Common myeloid progenitor, CD34-positive (primary cell): Measurements from ENCODE around the gene SYTL1.

Source experiments
- CTCF ChIA-PET: fragments of 350-600 bp; sonication (Branson Sonifier 250); formaldehyde crosslinking; loops from one replicate; lab custom pipeline; 2021; ENCODE audit warnings: antibody characterized with exemption; lab: Charles Lee
- POLR2A ChIA-PET: fragments of 350-600 bp; sonication (Branson Sonifier 250); formaldehyde crosslinking; loops from one replicate; lab custom pipeline; 2021; ENCODE audit warnings: antibody characterized with exemption; lab: Charles Lee
- DNase-seq, 3 donors: peaks; one replicate each; pipeline versions ENCODE4 v3.0.0 to v3.0.0-alpha.2; 2013
- H3K27ac ChIP-seq, 2 experiments: 1 replicate in 1 of 2; 2 replicates in 1 of 2; pipeline ENCODE4 v1.7.0; 2013; ENCODE audit warnings: inconsistent platforms in 2 of 2, low read length in 2 of 2, mild to moderate bottlenecking in 2 of 2, low read depth in 1 of 2, moderate library complexity in 1 of 2; ENCODE audit not compliant: severe bottlenecking in 2 of 2, insufficient read depth in 1 of 2, poor library complexity in 1 of 2
- H3K27me3 ChIP-seq, 5 experiments: replicated peaks in 2 of 5; 1 replicate in 3 of 5; 2 replicates in 2 of 5; pipeline versions ENCODE4 v1.6.1 to v1.7.0; 2013; ENCODE audit warnings: low read length in 4 of 5, mild to moderate bottlenecking in 2 of 5, moderate library complexity in 2 of 5, inconsistent platforms in 1 of 5; ENCODE audit not compliant: insufficient read depth in 5 of 5, control insufficient read depth in 4 of 5
- H3K36me3 ChIP-seq, 4 experiments: 1 replicate in 2 of 4; 2 replicates in 2 of 4; pipeline versions ENCODE4 v1.6.1 to v1.7.0; 2013; ENCODE audit warnings: low read length in 3 of 4, control low read depth in 1 of 4, mild to moderate bottlenecking in 1 of 4; ENCODE audit not compliant: control insufficient read depth in 4 of 4, insufficient read depth in 4 of 4
- H3K4me1 ChIP-seq, 4 experiments: 1 replicate in 3 of 4; 2 replicates in 1 of 4; pipeline versions ENCODE4 v1.6.1 to v1.7.1; 2013; ENCODE audit warnings: low read length in 3 of 4, mild to moderate bottlenecking in 3 of 4, control low read depth in 1 of 4, inconsistent platforms in 1 of 4, moderate library complexity in 1 of 4; ENCODE audit not compliant: control insufficient read depth in 4 of 4, insufficient read depth in 4 of 4; ENCODE audit errors: control extremely low read depth in 1 of 4
- H3K4me3 ChIP-seq, 7 experiments: 1 replicate in 4 of 7; 2 replicates in 3 of 7; pipeline versions ENCODE4 v1.5.1 to v1.7.0; 2013; ENCODE audit warnings: mild to moderate bottlenecking in 7 of 7, low read length in 6 of 7, moderate library complexity in 6 of 7, inconsistent platforms in 2 of 7, low read depth in 2 of 7, control low read depth in 1 of 7; ENCODE audit not compliant: insufficient read depth in 4 of 7, control insufficient read depth in 1 of 7; ENCODE audit errors: extremely low read depth in 1 of 7
- H3K9me3 ChIP-seq, 5 experiments: 1 replicate in 4 of 5; 2 replicates in 1 of 5; pipeline versions ENCODE4 v1.6.1 to v1.7.1; 2013; ENCODE audit warnings: low read length in 4 of 5, mild to moderate bottlenecking in 2 of 5, inconsistent platforms in 1 of 5, low read depth in 1 of 5, moderate library complexity in 1 of 5; ENCODE audit not compliant: control insufficient read depth in 4 of 5, insufficient read depth in 2 of 5; ENCODE audit errors: control extremely low read depth in 1 of 5
- WGBS: methylation state at CpG from one replicate; pipeline ENCODE4 v1.1.5; 2013; ENCODE audit not compliant: insufficient coverage; 5-methylcytosine and 5-hydroxymethylcytosine counted together

Gene SYTL1

GRCh38 chr1:27394925-27395324 is 53.1 kb downstream of the SYTL1 start:
- H3K4me1 ChIP-seq: peaks cover 2 to 25% (median 21%) of the 10 kb centered on the region in 4 experiments
- no peaks in the 10 kb centered on the region for H3K36me3 ChIP-seq
- H3K9me3 ChIP-seq: no peaks in the 10 kb centered on the region
- ChIA-PET CTCF (interaction anchor here (0.6 to 11.9 kb wide), 24 partner anchors 11 to 224 kb away, joined by 3 to 238 read pairs (median 6); partner anchors contain the start of genes MAP3K6, SYTL1 and TMEM222), POLR2A (no interaction called here)
- no peak for DNase-seq
- WGBS: 100% methylated on average over 1 of the region's 1 CpG
- H3K27me3 ChIP-seq: no peaks in the 10 kb centered on the region
- no peak overlapping the region for H3K27ac ChIP-seq
- H3K4me3 ChIP-seq: no peak overlapping the region

- POLR2A ChIA-PET: no interaction called here
- DNase-seq: peak; percentile 81 to 90 (median 85)
- H3K4me3 ChIP-seq: no peak overlapping the region
- WGBS: 0% methylated on average over 3 of the region's 10 CpGs
- H3K4me1 ChIP-seq: peaks cover 2 to 25% (median 21%) of the 10 kb centered on the region in 4 experiments
- no peaks in the 10 kb centered on the region for H3K36me3 ChIP-seq
- no peaks in the 10 kb centered on the region for H3K27me3 ChIP-seq
- H3K27ac ChIP-seq: no peak overlapping the region
- H3K9me3 ChIP-seq: no peaks in the 10 kb centered on the region
- CTCF ChIA-PET: interaction anchor here (1.0 to 11.9 kb wide), 26 partner anchors 10 to 211 kb away, joined by 3 to 238 read pairs (median 6); partner anchors contain the start of genes MAP3K6, SYTL1 and TMEM222
These were observed 53.8 kb downstream of the SYTL1 start for GRCh38 chr1:27395441-27396195.

- WGBS: 100% methylated on average over 3 of the region's 3 CpGs
- CTCF ChIA-PET: interaction anchor here (0.6 to 11.9 kb wide), 16 partner anchors 10 to 265 kb away, joined by 3 to 238 read pairs (median 4); partner anchors contain the start of genes AHDC1 and SYTL1
- H3K27ac ChIP-seq: no peak overlapping the region
- no peak overlapping the region for H3K4me3 ChIP-seq
- H3K9me3 ChIP-seq: no peaks in the 10 kb centered on the region
- no peaks in the 10 kb centered on the region for H3K27me3 ChIP-seq
- H3K36me3 ChIP-seq: no peaks in the 10 kb centered on the region
- peaks cover 2 to 25% (median 22%) of the 10 kb centered on the region in 4 experiments for H3K4me1 ChIP-seq
- POLR2A ChIA-PET: no interaction called here
- DNase-seq: no peak
These were observed 55.3 kb downstream of the SYTL1 start for GRCh38 chr1:27397110-27397509.

GRCh38 chr1:27397749-27398148 is 55.9 kb downstream of the SYTL1 start:
- no peaks in the 10 kb centered on the region for H3K27me3 ChIP-seq
- 77% methylated on average over 4 of the region's 7 CpGs for WGBS
- no peak overlapping the region for H3K27ac ChIP-seq
- peaks cover 0 to 5% (median 0%) of the 10 kb centered on the region in 4 experiments for H3K36me3 ChIP-seq
- no peak for DNase-seq
- H3K4me3 ChIP-seq: no peak overlapping the region
- no peaks in the 10 kb centered on the region for H3K9me3 ChIP-seq
- CTCF ChIA-PET: interaction anchor here (1.1 to 11.9 kb wide), 12 partner anchors 18 to 265 kb away, joined by 3 to 238 read pairs (median 7); partner anchors contain the start of genes AHDC1 and MAP3K6
- POLR2A ChIA-PET: no interaction called here
- H3K4me1 ChIP-seq: peaks cover 3 to 28% (median 25%) of the 10 kb centered on the region in 4 experiments

GRCh38 chr1:27398405-27399149 is 56.8 kb downstream of the SYTL1 start:
- Histone ChIP-seq H3K4me1 (peaks cover 5 to 32% (median 29%) of the 10 kb centered on the region in 4 experiments), H3K4me3 (no peak overlapping the region), H3K27ac (no peak overlapping the region), H3K36me3 (peaks cover 0 to 5% (median 0%) of the 10 kb centered on the region in 4 experiments), H3K9me3 (no peaks in the 10 kb centered on the region), H3K27me3 (no peaks in the 10 kb centered on the region)
- ChIA-PET CTCF (interaction anchor here (1.1 to 11.9 kb wide), 12 partner anchors 9 to 210 kb away, joined by 3 to 238 read pairs (median 7); partner anchors contain the start of genes AHDC1 and MAP3K6), POLR2A (no interaction called here)
- 100% methylated on average over 3 of the region's 4 CpGs for WGBS
- DNase-seq: no peak

GRCh38 chr1:27399251-27400025 is 57.6 kb downstream of the SYTL1 start:
- no peaks in the 10 kb centered on the region for H3K27me3 ChIP-seq
- H3K27ac ChIP-seq: no peak overlapping the region
- H3K9me3 ChIP-seq: no peaks in the 10 kb centered on the region
- CTCF ChIA-PET: interaction anchor here (1.1 to 11.9 kb wide), 6 partner anchors 10 to 209 kb away, joined by 3 to 238 read pairs (median 20); partner anchors contain the start of gene AHDC1
- H3K36me3 ChIP-seq: peaks cover 0 to 5% (median 0%) of the 10 kb centered on the region in 4 experiments
- 93% methylated on average over 3 of the region's 19 CpGs for WGBS
- no peak overlapping the region for H3K4me3 ChIP-seq
- POLR2A ChIA-PET: no interaction called here
- H3K4me1 ChIP-seq: peaks cover 9 to 40% (median 37%) of the 10 kb centered on the region in 4 experiments
- no peak for DNase-seq
